Left renal cortex interstitium (tissue), 4 donors: Measurements from ENCODE around the gene BCL2L13. TPM values are rescaled to one million over a fixed set of nuclear protein-coding genes. Genes with fewer than 3 reads are reported as not detected.
"Not testable (repeated sequence)": the region's sequence is repeated elsewhere in the genome, so short reads cannot be mapped to it uniquely, and the experiment has no call there.

ENCODE experiments used
- DNase-seq, 4 donors: peaks; one replicate each; pipeline ENCODE4 v3.0.0-alpha.2; 2013; ENCODE audit warnings: low read depth in 4 of 4, low spot score in 2 of 4, missing footprints in 1 of 4
- polyA plus RNA-seq, 4 donors: library from polyadenylated mRNA; unstranded; fragments of 120-200 nt; gene quantifications; one replicate each; pipeline ENCODE4 v1.2.1, GENCODE V29; 2013; ENCODE audit not compliant: insufficient read length in 4 of 4

Gene BCL2L13
- polyA plus RNA-seq, 4 donors: 41.8 to 48.4 (median 46.3) TPM

DNA sequence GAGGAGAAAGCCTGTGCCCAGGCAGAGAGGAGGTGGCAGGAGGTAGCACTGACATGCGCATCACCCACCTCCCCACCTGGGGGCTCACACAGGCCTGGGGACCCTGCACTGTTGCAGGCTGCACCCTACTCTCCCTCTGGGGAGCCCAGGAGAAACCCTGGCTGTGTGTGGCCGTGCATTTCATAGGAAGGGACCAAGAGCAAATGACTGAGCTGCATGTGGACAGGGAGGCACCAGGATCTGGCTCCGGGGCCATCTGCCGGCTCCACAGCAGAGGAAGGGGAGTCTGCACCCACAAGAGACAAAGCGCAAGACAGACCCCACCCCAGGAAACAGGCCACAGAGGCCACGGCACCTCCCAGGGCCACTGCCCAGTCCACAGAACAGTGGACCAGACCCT lies 113.0 kb downstream of the BCL2L13 start:
- no peak for DNase-seq

DNA sequence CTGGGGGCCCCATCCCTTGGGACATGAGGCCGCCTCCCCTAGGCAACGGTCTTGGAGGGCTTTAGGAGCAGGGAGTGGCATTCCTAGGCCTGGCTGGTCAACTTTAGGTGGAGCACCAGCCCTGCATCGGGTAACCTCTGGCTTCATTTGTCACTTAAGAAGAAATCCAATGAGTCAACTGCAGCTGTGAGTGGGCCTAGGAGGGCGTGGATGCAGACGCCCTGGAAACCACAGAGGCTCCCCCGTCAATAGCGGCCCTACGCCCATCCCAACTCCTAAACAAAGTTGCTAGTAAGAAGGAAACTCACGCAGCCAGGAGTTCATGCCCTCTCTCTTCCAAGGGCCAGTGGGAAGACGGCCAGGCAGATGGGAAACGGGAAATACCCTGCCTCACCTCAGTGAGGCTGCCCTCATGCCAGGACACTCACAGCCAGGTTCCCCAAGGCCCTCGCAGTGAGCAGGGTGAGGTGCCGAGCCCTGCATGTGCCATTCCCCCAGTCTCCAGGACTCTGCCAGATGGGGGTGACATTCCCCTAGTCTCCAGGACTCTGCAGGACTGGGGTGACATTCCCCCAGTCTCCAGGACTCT lies 114.9 kb downstream of the BCL2L13 start:
- DNase-seq: no peak

DNA sequence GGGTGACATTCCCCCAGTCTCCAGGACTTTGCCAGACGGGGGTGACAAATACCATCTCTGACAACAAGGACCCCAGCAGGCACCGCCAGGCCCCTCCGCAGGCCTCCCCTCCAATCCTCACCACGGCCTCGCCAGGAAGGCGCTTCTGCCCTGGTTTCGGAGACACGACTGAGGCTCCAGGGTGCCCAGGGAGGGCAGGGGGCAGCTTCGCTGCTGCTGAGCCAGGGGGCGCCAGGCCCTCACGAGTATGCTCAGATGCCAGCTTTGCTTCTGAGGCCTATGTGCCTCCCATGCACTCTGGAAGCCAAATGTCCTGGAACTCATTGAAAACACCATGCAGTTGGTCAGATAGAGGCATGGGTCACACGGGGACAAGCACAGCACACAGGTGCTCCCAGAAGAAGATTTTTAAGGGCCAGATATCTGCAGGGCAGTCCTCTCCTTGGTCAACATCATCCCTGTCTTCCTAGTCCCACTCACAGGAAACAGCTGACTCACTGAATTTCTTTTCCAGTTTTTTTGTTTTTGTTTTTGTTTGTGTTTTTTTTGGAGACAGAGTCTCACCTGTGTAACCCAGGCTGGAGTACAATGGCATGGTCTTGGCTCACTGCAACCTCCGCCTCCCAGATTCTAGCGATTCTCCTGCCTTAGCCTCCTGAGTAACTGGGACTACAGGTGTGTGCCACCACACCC lies 115.8 kb downstream of the BCL2L13 start:
- DNase-seq: no peak

DNA sequence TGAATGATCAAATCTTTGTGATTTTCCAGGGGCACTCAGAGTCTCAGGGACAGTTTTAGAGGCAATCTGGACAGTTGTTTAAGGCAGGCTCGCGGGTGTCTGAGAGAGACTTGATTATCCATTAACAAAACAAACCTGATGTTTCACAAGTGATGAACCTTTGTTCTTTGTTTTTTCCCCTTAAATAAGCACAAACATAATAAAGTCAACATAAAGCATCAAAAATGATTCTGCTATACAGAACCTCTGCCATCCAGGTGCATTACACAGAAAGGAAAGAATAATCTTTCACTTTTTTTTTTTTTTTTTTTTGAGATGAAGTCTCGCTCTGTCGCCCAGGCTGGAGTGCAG lies 122.6 kb downstream of the BCL2L13 start:
- no peak for DNase-seq

DNA sequence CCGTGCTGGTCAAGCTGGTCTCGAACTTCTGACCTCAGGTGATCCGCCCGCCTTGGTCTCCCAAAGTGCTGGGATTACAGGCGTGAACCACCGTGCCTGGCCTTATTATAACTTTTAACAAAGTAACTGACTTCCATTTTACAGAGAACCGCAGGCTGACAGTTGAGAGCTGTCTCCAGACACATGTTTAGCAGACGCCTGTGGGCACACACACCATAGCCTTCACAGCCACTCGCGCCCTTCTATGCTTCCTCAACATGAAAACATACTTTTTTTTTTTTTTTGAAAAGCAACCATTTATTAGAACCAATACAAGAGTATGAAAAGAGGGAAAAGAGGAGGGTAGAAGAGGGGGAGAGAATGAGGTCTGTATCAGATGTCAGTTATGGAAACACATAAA lies 124.9 kb downstream of the BCL2L13 start:
- not testable (repeated sequence) for DNase-seq

DNA sequence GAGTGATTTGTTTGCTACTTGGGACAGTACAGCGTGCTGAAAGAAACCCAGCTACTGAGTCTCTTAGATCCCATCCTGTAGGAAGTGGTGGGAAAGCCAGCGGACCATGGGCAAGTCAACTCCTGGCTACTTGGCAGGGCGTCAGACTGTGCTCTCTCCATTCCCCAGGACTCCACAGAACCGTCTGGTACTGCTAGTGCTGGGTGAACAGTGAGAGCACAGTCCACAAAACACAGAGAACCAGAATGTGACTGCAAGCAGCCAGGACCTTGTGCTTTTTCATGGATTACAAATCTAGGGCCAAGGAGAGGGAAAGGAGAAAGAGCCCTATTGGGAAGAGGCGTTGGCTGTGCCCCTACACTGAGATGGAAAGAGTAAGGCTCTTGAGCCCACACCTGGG lies 125.5 kb downstream of the BCL2L13 start:
- DNase-seq: no peak

DNA sequence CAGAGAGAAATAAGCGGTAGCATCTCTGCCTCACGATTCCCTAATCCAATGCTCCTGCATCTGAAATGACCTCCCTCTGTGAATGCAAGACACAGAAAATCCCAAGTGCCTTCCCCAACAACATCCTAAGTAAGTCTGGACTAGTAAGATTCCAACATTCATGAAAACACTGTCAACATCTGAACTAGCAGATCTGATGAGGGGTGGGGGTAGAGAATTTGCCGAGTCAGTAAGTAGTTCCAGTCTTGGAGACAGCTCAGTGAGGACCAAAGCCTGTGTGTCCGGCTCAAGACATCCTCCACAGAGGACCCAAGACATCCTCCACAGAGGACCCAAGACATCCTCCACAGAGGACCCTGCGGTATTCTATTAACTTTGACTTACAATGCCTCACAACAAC lies 126.3 kb downstream of the BCL2L13 start:
- DNase-seq: not testable (repeated sequence)

DNA sequence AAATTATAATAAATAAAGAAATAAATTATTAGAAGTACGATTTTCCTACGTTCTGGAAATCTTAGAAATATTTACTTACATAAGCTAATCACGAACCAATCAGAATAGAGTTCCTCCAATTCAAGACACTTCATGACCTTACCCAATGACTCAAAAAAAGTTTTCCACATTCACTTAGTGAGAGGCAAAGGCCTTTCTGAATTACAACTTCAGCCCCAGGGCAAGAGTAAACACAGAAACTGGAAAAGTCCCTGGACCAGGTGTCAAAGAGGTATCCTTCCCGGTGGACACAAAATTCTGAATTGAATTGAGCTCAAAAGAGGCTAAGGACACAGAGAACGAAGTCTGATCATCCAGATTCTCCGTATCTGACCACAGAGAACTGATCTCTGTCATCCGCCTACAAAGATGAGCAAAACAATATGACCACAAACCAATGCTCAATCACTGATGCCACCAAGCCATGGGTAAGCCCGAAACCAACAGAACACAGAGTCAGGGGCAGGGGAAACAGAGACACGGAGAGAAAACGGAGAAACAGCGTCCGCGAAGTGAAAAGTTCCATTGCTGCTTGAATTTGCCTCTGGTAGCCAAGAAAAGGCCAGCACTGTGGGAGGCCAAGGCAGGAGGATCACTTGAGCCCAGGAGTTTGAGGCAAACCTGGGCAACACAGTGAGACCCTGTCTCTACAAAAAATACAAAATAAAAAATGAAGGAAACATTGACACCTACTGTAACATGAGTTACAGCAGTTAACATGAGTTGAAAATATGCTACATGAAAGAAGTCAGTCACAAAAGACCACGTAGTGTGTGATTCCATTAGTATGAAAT lies 128.9 kb downstream of the BCL2L13 start:
- no peak for DNase-seq

DNA sequence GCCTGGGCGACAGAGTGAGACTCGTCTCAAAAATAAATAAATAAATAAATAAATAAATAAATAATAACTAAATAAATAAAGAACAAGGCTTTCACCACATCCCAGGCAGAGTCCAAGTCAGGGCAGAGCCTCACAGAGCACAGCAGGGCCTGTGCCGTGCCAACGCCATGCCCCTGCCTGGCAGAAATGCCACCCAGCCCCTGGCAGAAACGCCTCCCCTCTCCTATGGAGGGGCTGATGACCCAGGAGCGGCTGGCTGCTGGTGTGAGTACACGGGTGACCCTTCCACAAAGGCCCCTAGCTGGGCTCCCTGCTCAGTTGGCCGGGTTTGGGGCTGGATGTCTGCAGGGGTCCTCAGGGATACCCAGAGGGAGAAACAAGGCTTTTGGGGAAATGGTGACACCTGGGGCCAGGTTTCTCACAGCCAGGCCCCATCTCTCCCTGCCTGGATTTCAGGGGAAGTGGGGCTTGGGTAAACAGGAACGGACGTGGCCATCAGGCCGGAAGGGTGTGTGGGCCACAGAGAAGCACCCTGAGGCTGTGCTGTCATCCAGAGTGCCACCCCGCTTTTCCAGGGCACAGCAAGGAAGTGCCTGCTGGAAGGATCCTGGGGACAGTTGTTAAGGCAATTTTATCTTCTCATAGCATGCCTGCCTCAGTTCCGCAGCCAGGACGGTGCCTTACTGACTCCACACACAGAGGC lies 130.6 kb downstream of the BCL2L13 start:
- DNase-seq: no peak

DNA sequence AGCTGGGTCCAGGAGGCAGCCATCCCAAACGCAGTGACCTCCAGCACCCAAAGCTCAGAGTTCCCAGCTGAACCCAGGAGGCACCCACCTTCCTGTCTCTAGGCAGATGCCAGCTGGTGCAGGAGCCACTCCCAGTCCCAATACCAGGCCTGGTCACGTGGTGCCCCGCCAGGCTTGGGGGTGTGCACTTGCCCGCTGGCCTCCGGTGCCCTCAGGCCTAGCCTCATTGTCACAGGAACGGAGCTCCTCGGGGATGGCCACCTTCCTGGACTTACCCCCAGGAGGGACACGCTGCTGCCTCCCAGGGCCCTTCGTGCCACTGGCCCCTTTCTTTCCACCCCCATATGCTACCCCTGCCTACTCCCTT lies 131.1 kb downstream of the BCL2L13 start:
- no peak for DNase-seq

DNA sequence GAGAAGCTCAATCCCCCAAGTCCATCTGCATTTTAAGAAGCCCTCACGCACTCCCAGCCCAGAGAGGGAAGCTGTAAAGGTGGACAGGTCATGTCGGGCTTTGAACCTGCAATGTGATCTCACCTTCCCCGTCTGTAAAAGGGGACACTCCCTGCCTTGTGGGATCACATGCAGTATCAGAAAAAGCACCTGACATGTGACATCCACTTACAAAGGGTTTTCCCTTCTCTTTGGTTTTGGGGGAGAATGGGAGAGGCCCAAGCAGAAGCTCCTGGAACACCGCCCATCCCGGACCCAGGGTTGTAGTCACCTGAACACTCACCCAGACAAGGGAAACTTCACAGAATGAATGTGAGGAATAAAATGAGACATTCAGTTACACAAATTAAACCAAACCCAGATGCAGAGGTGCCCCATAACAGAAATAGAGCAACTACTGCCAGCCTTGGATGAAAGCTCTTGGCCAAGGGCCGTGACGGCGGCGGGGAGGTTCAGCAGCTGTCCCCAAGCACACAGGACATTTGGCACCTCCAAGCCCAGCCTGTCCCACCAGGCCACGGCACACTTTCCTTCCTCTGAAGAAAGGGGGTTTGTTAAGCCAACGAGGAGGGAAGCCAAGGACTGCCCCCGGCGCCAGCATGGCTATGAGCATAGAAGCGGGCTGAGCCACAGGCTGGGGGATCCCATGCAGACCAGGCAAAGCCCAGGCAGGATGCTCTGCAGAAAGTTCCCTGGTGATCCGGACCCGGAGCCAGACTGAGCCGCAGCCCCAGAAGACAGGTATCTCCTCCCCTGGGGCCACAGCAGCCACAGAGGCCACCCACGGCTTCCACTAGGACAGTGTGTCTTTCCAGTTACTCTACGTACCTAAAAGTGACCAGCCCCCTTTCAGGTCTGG lies 131.9 kb downstream of the BCL2L13 start:
- no peak for DNase-seq

DNA sequence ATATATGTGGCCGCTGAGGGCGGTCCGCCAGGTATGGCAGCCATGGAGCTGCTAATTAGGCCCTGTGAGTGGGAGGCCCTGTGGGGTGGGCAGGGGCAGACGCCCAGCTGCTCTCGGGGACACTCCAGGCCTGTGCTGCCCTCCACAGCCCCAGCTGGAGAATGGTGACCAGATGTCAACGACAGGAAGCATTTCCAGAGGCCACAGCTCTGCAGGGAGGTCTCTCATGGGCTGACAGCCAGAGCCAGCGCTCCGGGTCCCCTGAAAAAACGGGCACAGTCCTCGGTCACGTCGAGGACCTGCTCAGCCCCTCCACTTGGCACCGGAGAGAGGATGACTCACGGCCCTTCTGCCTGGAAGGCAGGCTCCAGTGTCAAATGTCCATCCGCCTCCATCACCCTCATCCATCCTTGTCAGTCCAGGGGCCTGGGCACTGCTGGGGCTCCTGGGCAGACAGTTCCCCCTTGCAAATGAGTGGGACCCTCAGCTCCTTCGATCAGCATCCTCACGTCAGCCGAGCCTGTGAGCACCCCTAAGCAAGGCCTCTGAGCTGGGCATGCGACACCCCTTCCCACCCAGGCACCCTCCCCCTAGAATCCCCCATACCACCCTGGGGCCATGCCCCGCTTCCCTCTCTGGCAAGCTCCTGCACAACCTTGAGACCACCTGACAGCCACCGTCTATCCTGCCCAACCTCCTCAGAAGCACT lies 133.8 kb downstream of the BCL2L13 start:
- DNase-seq: no peak

DNA sequence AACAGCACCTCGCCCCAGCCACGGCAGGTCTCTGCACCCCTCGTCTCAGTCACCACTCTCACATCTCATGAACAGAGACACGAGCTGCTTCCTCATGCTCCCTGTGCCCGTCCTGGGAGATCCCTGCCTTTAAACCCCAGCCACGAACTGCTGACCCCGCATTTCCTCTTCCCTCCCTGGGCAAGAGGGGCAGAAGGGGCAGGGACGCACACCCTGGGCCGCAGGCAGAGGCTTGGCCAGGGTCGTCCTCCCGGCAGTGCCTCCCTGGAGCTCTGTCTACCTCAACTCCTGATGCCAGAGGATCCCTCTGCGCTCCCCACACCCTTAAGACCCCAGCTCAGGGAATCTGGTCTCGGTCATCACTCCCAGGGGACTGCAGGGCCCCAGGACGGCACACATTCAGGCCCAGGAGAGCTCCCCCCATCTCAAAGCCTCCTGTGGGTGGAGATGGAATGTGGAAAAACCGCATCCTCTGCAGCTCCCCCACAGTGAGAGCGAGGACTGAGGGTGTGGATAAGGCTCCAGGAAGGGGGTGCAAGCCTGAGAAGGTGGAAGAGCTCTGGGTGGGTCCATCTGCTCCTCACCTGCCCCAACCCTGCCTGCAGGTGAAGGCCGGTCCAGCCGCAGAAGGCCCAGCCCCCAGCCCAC lies 134.5 kb downstream of the BCL2L13 start:
- no peak for DNase-seq

DNA sequence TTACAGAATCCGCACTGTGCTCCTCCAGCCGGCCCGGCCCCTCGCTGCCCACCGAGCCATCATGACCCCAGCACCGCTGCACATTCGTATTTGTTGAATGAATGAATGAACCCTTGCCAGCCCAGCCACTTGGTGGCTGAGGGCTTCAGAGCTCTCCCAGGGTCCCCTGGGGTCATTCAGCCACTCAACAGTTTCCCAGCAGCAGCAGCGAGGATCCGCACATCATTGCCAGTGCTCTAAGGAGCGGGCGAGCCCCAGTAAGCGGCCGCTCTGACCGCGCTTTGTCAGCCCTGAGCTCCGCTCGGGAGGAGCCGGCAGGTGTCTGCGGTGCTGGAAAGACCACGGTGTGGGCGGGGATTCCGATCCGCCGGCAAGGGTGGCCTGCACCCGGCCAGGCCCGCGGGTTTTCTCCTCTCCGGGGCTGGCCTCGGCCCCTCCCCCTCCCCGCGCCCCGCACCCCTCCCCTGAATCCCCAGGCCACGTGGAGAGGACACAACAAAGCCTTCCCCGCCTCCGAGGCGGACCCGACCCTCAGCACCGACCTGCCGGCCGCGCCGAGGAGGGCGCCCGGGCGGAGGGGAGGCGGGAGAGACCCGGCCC lies 135.1 kb downstream of the BCL2L13 start:
- no peak for DNase-seq

DNA sequence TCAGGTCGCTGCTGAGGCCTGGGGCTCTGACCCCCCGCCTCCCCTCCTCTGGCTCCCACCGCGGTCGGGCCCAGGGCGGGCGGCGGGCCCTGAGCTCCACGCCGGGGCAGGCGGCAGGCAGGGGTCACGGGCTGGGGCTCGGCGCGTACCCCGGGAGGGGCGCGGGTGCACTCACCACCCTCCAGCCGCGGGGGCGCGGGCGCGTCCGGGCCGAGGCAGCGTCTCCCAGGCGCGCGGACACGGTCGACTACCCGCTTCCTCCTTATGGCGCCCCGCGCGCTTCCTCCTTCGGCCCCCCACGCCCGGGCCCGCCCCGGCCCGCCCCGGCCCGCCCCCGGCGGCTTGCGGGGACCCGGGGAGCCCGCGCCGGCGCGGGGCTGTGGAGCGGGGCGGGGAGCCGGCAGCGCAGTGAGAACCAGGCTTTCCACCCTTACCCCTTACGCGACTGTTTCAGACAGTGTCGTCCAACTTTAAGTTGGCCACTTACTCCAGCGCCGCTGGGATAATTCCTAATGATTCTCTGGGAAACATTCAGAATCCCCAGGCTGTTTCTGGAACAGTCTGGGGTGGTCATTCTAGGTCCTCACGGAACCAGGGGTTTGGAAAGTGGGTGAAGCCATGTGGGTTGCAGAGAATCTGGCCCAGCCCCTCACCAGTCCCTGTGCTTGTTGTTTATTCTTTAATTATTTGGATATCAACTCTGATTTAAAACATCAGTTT lies 135.8 kb downstream of the BCL2L13 start, which contains the start of gene BID:
TSS of gene BID (minus strand) at position 264 of the 720 bp plus-strand sequence. CDS start 24,353 bp downstream, outside the sequence.
- no peak for DNase-seq

DNA sequence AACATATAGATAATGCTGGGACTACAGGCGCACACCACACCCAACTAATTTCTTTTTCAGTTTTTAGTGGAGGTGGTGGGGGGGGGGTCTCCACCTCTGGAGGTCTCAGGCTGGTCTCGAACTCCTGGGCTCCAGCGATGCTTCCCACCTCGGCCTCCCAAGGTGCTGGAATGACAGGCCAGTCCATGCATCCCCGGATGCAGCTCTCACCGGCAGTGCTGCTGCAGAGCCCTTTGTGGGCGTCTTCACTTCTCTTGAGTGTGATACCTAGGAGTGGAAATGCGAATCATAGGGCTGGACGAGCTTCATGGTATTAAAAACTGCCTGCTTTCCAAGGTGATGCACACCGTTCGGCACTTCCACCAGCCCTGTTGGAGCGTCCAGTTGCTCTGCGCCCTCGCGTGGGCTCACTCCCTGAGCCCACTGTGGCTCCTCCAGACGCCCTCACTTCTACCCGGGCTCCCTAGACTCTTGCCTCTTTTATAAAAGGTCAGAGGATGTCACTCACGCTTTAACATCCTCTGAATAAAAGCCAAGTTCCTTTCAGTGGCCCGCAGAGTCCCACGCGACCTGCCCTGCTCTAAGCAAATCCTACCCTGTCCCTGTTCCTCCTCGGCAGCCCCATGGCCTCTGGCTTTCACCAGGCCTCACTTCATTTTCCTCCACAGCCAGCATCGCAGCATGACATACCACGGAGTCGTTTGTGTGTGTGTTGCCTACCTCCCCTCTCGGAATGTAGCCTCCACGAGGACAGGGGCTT lies 136.5 kb downstream of the BCL2L13 start:
- no peak for DNase-seq

DNA sequence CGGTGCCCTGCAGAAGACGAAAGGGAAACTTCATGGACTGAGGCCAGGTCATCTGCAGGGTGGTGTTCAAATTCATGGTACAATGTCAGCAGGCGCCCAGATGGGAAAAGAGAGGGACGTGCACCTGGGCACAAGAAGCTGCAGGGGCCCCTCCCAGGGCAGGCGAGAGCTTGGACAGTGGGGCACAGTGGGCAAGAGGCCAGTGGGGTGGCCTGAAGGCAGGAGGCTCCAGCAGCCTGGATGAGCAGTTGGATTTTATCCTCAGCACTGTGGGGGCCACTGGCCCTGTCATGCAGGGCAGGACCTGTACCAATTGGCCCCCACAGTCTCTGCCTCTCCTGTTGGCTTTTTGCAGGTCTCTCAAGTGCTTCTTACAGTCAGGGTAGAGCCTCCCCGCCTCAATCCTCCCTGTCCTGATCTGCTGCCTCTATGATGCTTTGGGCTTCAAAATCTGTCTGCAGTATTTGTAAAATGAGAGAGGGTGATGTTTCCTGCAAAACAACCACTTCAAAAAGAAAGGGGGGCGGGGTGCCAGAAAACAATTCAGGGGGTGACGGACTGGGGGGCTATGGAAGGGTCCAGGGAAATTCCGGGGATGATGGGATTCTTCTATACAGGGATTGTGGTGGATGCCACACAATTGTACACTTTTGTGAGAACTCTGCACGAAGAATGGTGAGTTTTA lies 137.4 kb downstream of the BCL2L13 start:
- no peak for DNase-seq
